H1 (cell line): ENCODE measurements around the gene NUP88. TPM values are rescaled to one million over a fixed set of nuclear protein-coding genes. Genes with fewer than 3 reads are reported as not detected.
A peak's percentile ranks its signal among the peaks of the same experiment; 100 is the strongest.

Experiments used
- CTCF ChIA-PET: fragments of 300-600 bp; sonication (Branson Sonifier 250); formaldehyde crosslinking; loops from one replicate; lab custom pipeline; 2021; ENCODE audit not compliant: partially characterized antibody; lab: Charles Lee
- POLR2A ChIA-PET: fragments of 300-600 bp; sonication (Branson Sonifier 250); formaldehyde crosslinking; loops from one replicate; lab custom pipeline; 2021; ENCODE audit warnings: inconsistent platforms; ENCODE audit not compliant: partially characterized antibody; lab: Charles Lee
- DNase-seq, 2 experiments: peaks; one replicate each; pipeline versions ENCODE4 v3.0.0 to v3.0.0-alpha.2; 2010 to 2022; ENCODE audit warnings: low spot score in 2 of 2, low read depth in 1 of 2, mixed read lengths in 1 of 2
- FAIRE-seq: peaks from 2 replicates; lab custom pipeline; 2011; peaks lifted over from hg19 to GRCh38; lab: Jason Lieb, UNC
- H2AFZ ChIP-seq: 2 replicates; pipeline ENCODE4 v1.8.1; 2012; ENCODE audit warnings: low read length, inconsistent platforms
- H2AK5ac ChIP-seq: 2 replicates; pipeline ENCODE4 v1.6.1; 2013; ENCODE audit warnings: low read depth, low read length
- H2BK120ac ChIP-seq: replicated peaks from 2 replicates; pipeline ENCODE3; 2013; ENCODE audit warnings: low read depth, low read length, inconsistent platforms
- H2BK12ac ChIP-seq: 2 replicates; pipeline ENCODE4 v1.6.1; 2013; ENCODE audit warnings: low read depth, low read length
- H2BK15ac ChIP-seq: 2 replicates; pipeline ENCODE4 v1.6.1; 2013; ENCODE audit warnings: low read length
- H2BK20ac ChIP-seq: 2 replicates; pipeline ENCODE4 v1.6.1; 2013; ENCODE audit warnings: low read length
- H2BK5ac ChIP-seq: 2 replicates; pipeline ENCODE4 v1.6.1; 2013; ENCODE audit warnings: low read depth, low read length
- H3K14ac ChIP-seq: 2 replicates; pipeline ENCODE4 v1.6.1; 2013; ENCODE audit warnings: inconsistent platforms; ENCODE audit not compliant: insufficient read length
- H3K18ac ChIP-seq: 2 replicates; pipeline ENCODE4 v1.6.1; 2013; ENCODE audit warnings: low read length; ENCODE audit errors: extremely low read depth
- H3K23ac ChIP-seq: 2 replicates; pipeline ENCODE4 v1.6.1; 2013; ENCODE audit warnings: inconsistent platforms; ENCODE audit not compliant: insufficient read length
- H3K23me2 ChIP-seq: 2 replicates; pipeline ENCODE4 v1.6.1; 2013; ENCODE audit warnings: low read depth, low read length
- H3K27ac ChIP-seq: 2 replicates; pipeline ENCODE4 v1.6.1; 2011; ENCODE audit warnings: low read depth, low read length, inconsistent platforms
- H3K27me3 ChIP-seq, 4 experiments: replicated peaks in 1 of 4; 1 replicate in 1 of 4; 2 replicates in 3 of 4; pipeline versions ENCODE4 v1.6.1 to v1.8.1; 2011 to 2013; ENCODE audit warnings: low read length in 3 of 4, mild to moderate bottlenecking in 3 of 4, inconsistent platforms in 2 of 4, mixed read lengths in 2 of 4, moderate library complexity in 1 of 4; ENCODE audit not compliant: control insufficient read depth in 3 of 4, insufficient read depth in 3 of 4; ENCODE audit errors: extremely low read depth in 1 of 4
- H3K36me3 ChIP-seq, 4 experiments: 2 replicates each; pipeline versions ENCODE4 v1.6.1 to v1.8.1; 2011 to 2013; ENCODE audit warnings: mild to moderate bottlenecking in 4 of 4, low read length in 3 of 4, moderate library complexity in 2 of 4, control low read depth in 1 of 4, inconsistent platforms in 1 of 4; ENCODE audit not compliant: insufficient read depth in 4 of 4, control insufficient read depth in 2 of 4
- H3K4ac ChIP-seq: replicated peaks from 2 replicates; pipeline ENCODE3; 2013; ENCODE audit warnings: low read length, low read depth, mixed read lengths, inconsistent platforms; ENCODE audit not compliant: insufficient read length
- H3K4me1 ChIP-seq, 4 experiments: replicated peaks in 1 of 4; 1 replicate in 1 of 4; 2 replicates in 3 of 4; pipeline versions ENCODE4 v1.6.1 to v1.8.1; 2011 to 2013; ENCODE audit warnings: low read length in 3 of 4, inconsistent platforms in 2 of 4, mixed read lengths in 1 of 4; ENCODE audit not compliant: insufficient read depth in 4 of 4, control insufficient read depth in 3 of 4
- H3K4me2 ChIP-seq, 2 experiments: 2 replicates each; pipeline versions ENCODE4 v1.6.1 to v1.8.1; 2011 to 2013; ENCODE audit warnings: low read depth in 2 of 2, low read length in 2 of 2, control low read depth in 1 of 2, inconsistent platforms in 1 of 2, mild to moderate bottlenecking in 1 of 2; ENCODE audit not compliant: insufficient read depth in 1 of 2
- H3K4me3 ChIP-seq, 4 experiments: fragments of 200-600, 300-600 bp in 1 of 4; sonication (generic), shearing (Covaris generic), sonication (Bioruptor Twin) in 1 of 4; 2 replicates each; pipeline versions ENCODE4 v1.5.1 to v1.8.1; 2011 to 2016; ENCODE audit warnings: low read length in 4 of 4, low read depth in 3 of 4, control low read depth in 2 of 4, inconsistent platforms in 2 of 4, mild to moderate bottlenecking in 2 of 4, mixed read lengths in 1 of 4, moderate library complexity in 1 of 4; ENCODE audit not compliant: insufficient read depth in 2 of 4; ENCODE audit errors: extremely low read depth in 1 of 4
- H3K56ac ChIP-seq: replicated peaks from 2 replicates; pipeline ENCODE3; 2013; ENCODE audit warnings: low read depth, mild to moderate bottlenecking, mixed read lengths, low read length, inconsistent platforms; ENCODE audit not compliant: insufficient read length
- H3K79me1 ChIP-seq: 2 replicates; pipeline ENCODE4 v1.6.1; 2013; ENCODE audit warnings: low read depth, low read length, control low read depth
- H3K79me2 ChIP-seq, 2 experiments: 2 replicates each; pipeline versions ENCODE4 v1.6.1 to v1.8.1; 2012 to 2013; ENCODE audit warnings: low read length in 2 of 2, mild to moderate bottlenecking in 2 of 2, inconsistent platforms in 1 of 2; ENCODE audit not compliant: insufficient read depth in 2 of 2, control insufficient read depth in 1 of 2
- H3K9ac ChIP-seq, 4 experiments: replicated peaks in 1 of 4; 1 replicate in 1 of 4; 2 replicates in 3 of 4; pipeline versions ENCODE4 v1.6.1 to v1.8.1; 2011 to 2013; ENCODE audit warnings: low read depth in 3 of 4, low read length in 3 of 4, control low read depth in 2 of 4, mild to moderate bottlenecking in 2 of 4, moderate library complexity in 2 of 4, inconsistent platforms in 1 of 4; ENCODE audit errors: extremely low read depth in 1 of 4
- H3K9me3 ChIP-seq, 2 experiments: 2 replicates each; pipeline versions ENCODE4 v1.6.1 to v1.8.1; 2012 to 2013; ENCODE audit warnings: mild to moderate bottlenecking in 2 of 2, moderate library complexity in 2 of 2, control low read depth in 1 of 2, inconsistent platforms in 1 of 2, low read depth in 1 of 2, low read length in 1 of 2, mixed read lengths in 1 of 2; ENCODE audit not compliant: insufficient read depth in 2 of 2
- H4K20me1 ChIP-seq, 2 experiments: replicated peaks in 1 of 2; 2 replicates each; pipeline versions ENCODE3 to v1.8.1; 2011 to 2013; ENCODE audit warnings: inconsistent platforms in 2 of 2, low read length in 2 of 2, mild to moderate bottlenecking in 1 of 2; ENCODE audit not compliant: insufficient read depth in 2 of 2, control insufficient read depth in 1 of 2
- H4K5ac ChIP-seq: 2 replicates; pipeline ENCODE4 v1.6.1; 2013; ENCODE audit warnings: low read length, low read depth, mixed read lengths, inconsistent platforms; ENCODE audit not compliant: insufficient read length
- H4K8ac ChIP-seq: 2 replicates; pipeline ENCODE4 v1.8.0; 2013; ENCODE audit warnings: mild to moderate bottlenecking, moderate library complexity, low read length, inconsistent platforms; ENCODE audit not compliant: insufficient read depth; ENCODE audit errors: extremely low read depth
- H4K91ac ChIP-seq: replicated peaks from 2 replicates; pipeline ENCODE3; 2013; ENCODE audit warnings: low read length, mixed read lengths, inconsistent platforms; ENCODE audit not compliant: insufficient read length
- CHD1 ChIP-seq: IDR thresholded peaks from 2 replicates; pipeline ENCODE4 v1.6.1; 2012; ENCODE audit warnings: low read depth, low read length, improper control_type of control experiment
- FOSL1 ChIP-seq: IDR thresholded peaks from 2 replicates; pipeline ENCODE4 v1.6.1; 2011; ENCODE audit warnings: mild to moderate bottlenecking, low read depth, low read length, moderate library complexity; ENCODE audit not compliant: insufficient read depth
- POU5F1 ChIP-seq: IDR thresholded peaks from 2 replicates; pipeline ENCODE4 v1.6.1; 2011; ENCODE audit warnings: low read depth, mild to moderate bottlenecking, low read length, moderate library complexity
- RAD21 ChIP-seq, 2 experiments: IDR thresholded peaks in 1 of 2; conservative IDR thresholded peaks in 1 of 2; 2 replicates each; pipeline ENCODE4 v1.6.1; 2011; ENCODE audit warnings: low read depth in 2 of 2, low read length in 2 of 2, improper control_type of control experiment in 1 of 2, inconsistent platforms in 1 of 2, mild to moderate bottlenecking in 1 of 2, moderate library complexity in 1 of 2
- RNF2 ChIP-seq: fragments of 200-900, 300-1000 bp; sonication (generic); IDR thresholded peaks from 2 replicates; pipeline ENCODE4 v1.7.1; 2016; ENCODE audit warnings: borderline replicate concordance, low read depth, mild to moderate bottlenecking, antibody characterized with exemption, low read length; ENCODE audit not compliant: poor library complexity, severe bottlenecking; ENCODE audit errors: missing control alignments
- RXRA ChIP-seq: IDR thresholded peaks from 2 replicates; pipeline ENCODE4 v1.6.1; 2011; ENCODE audit warnings: low read depth, mild to moderate bottlenecking, low read length, moderate library complexity; ENCODE audit not compliant: insufficient read depth
- SAP30 ChIP-seq: fragments of 300-600 bp; sonication (generic); IDR thresholded peaks from 2 replicates; pipeline ENCODE4 v1.7.1; 2012; ENCODE audit warnings: low read length, moderate library complexity, mild to moderate bottlenecking, inconsistent platforms; ENCODE audit not compliant: insufficient read depth, insufficient replicate concordance
- YY1 ChIP-seq: IDR thresholded peaks from 2 replicates; pipeline ENCODE4 v1.6.1; 2011; ENCODE audit warnings: low read depth, mild to moderate bottlenecking, low read length
- WGBS, 2 experiments: shearing (Covaris generic) in 1 of 2; methylation state at CpG; one replicate each; pipeline versions ENCODE4 v1.1.6 to v1.1.7; 2013 to 2015; ENCODE audit warnings: low lambda C conversion rate in 2 of 2, mixed read lengths in 2 of 2, inconsistent platforms in 1 of 2, low coverage in 1 of 2, missing lambda C conversion rate in 1 of 2; ENCODE audit not compliant: insufficient replicate concordance in 2 of 2, insufficient coverage in 1 of 2, insufficient read length in 1 of 2; ENCODE audit errors: extremely low coverage in 1 of 2, missing lambda C conversion rate in 1 of 2; 5-methylcytosine and 5-hydroxymethylcytosine counted together
- polyA plus RNA-seq, 7 experiments: library from polyadenylated mRNA; depleted of rRNA in 3 of 7; stranded (reverse) in 5 of 7; unstranded in 2 of 7; fragments of >200 nt in 5 of 7; fragments of 200-250 nt in 2 of 7; gene quantifications; 1 replicate in 5 of 7; 2 replicates in 1 of 7; 4 replicates in 1 of 7; pipeline versions ENCODE4 v1.2.1 to v1.2.3, GENCODE V29; 2011 to 2013; ENCODE audit warnings: missing spikeins in 2 of 7, mixed read lengths in 2 of 7
- total RNA-seq: library from RNA; stranded (reverse); fragmentation: NEBNext Ultra II Directional; extraction: Animal tissue kit (Norgen Biotek cat#: 25700); gene quantifications from 2 replicates; pipeline ENCODE4 v1.2.1, GENCODE V29; 2021
- TF ChIP-seq, protein P1 (sequence below): IDR thresholded peaks from 2 replicates; pipeline ENCODE4 v1.6.1; 2012; ENCODE audit warnings: inconsistent platforms
- TF ChIP-seq, protein P2 (sequence below): IDR thresholded peaks from 2 replicates; pipeline ENCODE4 v1.6.1; 2012; ENCODE audit warnings: low read length, inconsistent platforms

The NUP88 gene
- total and polyA plus RNA-seq, 2 of the 8 experiments (the other 6 are each of a cell fraction or from before 2014, with no cell fraction given): 77.4 to 105 TPM

DNA sequence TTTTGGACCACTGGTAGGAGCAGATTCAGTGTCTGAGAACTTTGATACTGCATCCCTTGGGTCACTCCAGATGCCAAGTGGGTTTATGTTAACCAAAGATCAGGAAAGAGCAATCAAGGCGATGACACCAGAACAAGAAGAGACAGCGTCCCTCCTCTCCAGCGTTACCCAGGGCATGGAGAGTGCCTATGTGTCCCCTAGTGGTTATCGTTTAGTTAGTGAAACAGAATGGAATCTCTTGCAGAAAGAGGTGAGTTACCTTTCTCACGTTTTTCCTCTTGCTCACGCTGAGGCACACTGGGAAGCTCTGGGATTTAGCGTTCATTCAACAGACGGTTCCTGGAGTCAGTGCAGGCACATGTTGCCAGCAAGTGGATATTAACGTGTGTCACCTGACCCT, 58.0 kb downstream of the NUP88 start:
- FAIRE-seq (no peak), DNase-seq (no peak)
- Histone ChIP-seq H4K91ac (no peak overlapping the region), H3K9ac (no peak overlapping the region; a peak in 1 of 7 replicates), H3K4ac (no peak overlapping the region), H2BK120ac (no peak overlapping the region), H3K36me3 (peaks cover 0 to 31% (median 18%) of the 10 kb centered on the region in 4 experiments; a peak in 6 of 8 replicates), H2BK12ac (peak overlapping the region; percentile 4; the same call in 1 of the 2 replicates), H2BK5ac (no peak overlapping the region), H3K23me2 (no peaks in the 10 kb centered on the region), H3K4me2 (no peak overlapping the region; a peak in 2 of 4 replicates), H3K9me3 (no peaks in the 10 kb centered on the region), H2AK5ac (no peak overlapping the region), H3K56ac (no peak overlapping the region), H3K23ac (no peak overlapping the region), H2BK15ac (no peak overlapping the region), H4K8ac (no peak overlapping the region), H4K5ac (no peak overlapping the region), H3K18ac (no peak overlapping the region), H3K14ac (no peak overlapping the region), H3K27ac (no peak overlapping the region; the same call in 1 of the 2 replicates), H3K4me3 (no peak overlapping the region), H4K20me1 (no peaks in the 10 kb centered on the region), H3K79me2 (no peaks in the 10 kb centered on the region), H2AFZ (no peak overlapping the region), H3K79me1 (no peaks in the 10 kb centered on the region; the same call in 1 of the 2 replicates), H2BK20ac (no peak overlapping the region), H3K27me3 (no peaks in the 10 kb centered on the region), H3K4me1 (peaks cover 1 to 14% (median 10%) of the 10 kb centered on the region in 4 experiments; a peak in 5 of 7 replicates)
- CTCF ChIA-PET: interaction anchor here (0.7 to 1.2 kb wide), 2 partner anchors 84 to 113 kb away, joined by 3 to 4 read pairs; no protein-coding TSS in a partner anchor
- WGBS, 2 experiments: 83% methylated on average over 9 of the region's 9 CpGs; no CpG with 5 or more reads in 1 of the 2 experiments
- POLR2A ChIA-PET: interaction anchor here (1.0 to 2.1 kb wide), 3 partner anchors 10 to 43 kb away, joined by 3 to 4 read pairs (median 3); no protein-coding TSS in a partner anchor
- TF ChIP-seq, protein P1, sequence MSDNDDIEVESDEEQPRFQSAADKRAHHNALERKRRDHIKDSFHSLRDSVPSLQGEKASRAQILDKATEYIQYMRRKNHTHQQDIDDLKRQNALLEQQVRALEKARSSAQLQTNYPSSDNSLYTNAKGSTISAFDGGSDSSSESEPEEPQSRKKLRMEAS: no peak
- no peak for TF ChIP-seq SAP30
- no peak for TF ChIP-seq RXRA
- no peak for TF ChIP-seq FOSL1
- TF ChIP-seq CHD1: no peak
- no peak for TF ChIP-seq RAD21 (IDR thresholded peaks at IDR 0.05 in 1 of 2, conservative IDR thresholded peaks at IDR 0.05 in 1 of 2; ENCODE audit: low read depth in 2 of 2, low read length in 2 of 2)
- TF ChIP-seq YY1: no peak
- no peak for TF ChIP-seq POU5F1
- TF ChIP-seq, protein P2, sequence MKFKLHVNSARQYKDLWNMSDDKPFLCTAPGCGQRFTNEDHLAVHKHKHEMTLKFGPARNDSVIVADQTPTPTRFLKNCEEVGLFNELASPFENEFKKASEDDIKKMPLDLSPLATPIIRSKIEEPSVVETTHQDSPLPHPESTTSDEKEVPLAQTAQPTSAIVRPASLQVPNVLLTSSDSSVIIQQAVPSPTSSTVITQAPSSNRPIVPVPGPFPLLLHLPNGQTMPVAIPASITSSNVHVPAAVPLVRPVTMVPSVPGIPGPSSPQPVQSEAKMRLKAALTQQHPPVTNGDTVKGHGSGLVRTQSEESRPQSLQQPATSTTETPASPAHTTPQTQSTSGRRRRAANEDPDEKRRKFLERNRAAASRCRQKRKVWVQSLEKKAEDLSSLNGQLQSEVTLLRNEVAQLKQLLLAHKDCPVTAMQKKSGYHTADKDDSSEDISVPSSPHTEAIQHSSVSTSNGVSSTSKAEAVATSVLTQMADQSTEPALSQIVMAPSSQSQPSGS: no peak
- TF ChIP-seq RNF2: no peak
